Parathyroid adenoma (tissue), 2 donors: ENCODE results near the gene ARMC9.

Source experiments
- H2AFZ ChIP-seq: fragments of 300-600 bp; sonication (generic); one replicate; pipeline ENCODE4 v1.7.0; 2017; ENCODE audit warnings: antibody characterized with exemption, mild to moderate bottlenecking
- H3K27ac ChIP-seq: fragments of 300-600 bp; sonication (generic); one replicate; pipeline ENCODE4 v1.7.0; 2017
- H3K27me3 ChIP-seq: fragments of 300-600 bp; sonication (generic); one replicate; pipeline ENCODE4 v1.7.0; 2017; ENCODE audit warnings: low read length; ENCODE audit not compliant: control insufficient read depth, insufficient read depth
- H3K36me3 ChIP-seq: fragments of 300-600 bp; sonication (generic); one replicate; pipeline ENCODE4 v1.7.0; 2017; ENCODE audit warnings: low read length; ENCODE audit not compliant: control insufficient read depth, insufficient read depth
- H3K4me1 ChIP-seq: fragments of 300-600 bp; sonication (generic); one replicate; pipeline ENCODE4 v1.7.0; 2017; ENCODE audit warnings: control low read depth
- H3K4me2 ChIP-seq: fragments of 300-600 bp; sonication (generic); one replicate; pipeline ENCODE4 v1.7.0; 2017; ENCODE audit warnings: low read length
- H3K4me3 ChIP-seq: fragments of 300-600 bp; sonication (generic); one replicate; pipeline ENCODE4 v1.7.0; 2017; ENCODE audit warnings: low read depth, low read length
- H3K79me2 ChIP-seq: fragments of 300-600 bp; sonication (generic); one replicate; pipeline ENCODE4 v1.7.0; 2017; ENCODE audit warnings: control low read depth
- H3K9ac ChIP-seq: fragments of 300-600 bp; sonication (generic); one replicate; pipeline ENCODE4 v1.7.0; 2017; ENCODE audit warnings: mild to moderate bottlenecking
- H3K9me3 ChIP-seq: fragments of 300-600 bp; sonication (generic); one replicate; pipeline ENCODE4 v1.7.0; 2017; ENCODE audit warnings: low read length; ENCODE audit not compliant: control insufficient read depth
- TF ChIP-seq, protein P1 (sequence below): fragments of 300-600 bp; sonication (generic); IDR thresholded peaks from one replicate; pipeline ENCODE4 v1.7.0; 2017; ENCODE audit warnings: antibody characterized with exemption, mild to moderate bottlenecking
- donor health status: primary hyperparathyroidism.

The ARMC9 gene

DNA sequence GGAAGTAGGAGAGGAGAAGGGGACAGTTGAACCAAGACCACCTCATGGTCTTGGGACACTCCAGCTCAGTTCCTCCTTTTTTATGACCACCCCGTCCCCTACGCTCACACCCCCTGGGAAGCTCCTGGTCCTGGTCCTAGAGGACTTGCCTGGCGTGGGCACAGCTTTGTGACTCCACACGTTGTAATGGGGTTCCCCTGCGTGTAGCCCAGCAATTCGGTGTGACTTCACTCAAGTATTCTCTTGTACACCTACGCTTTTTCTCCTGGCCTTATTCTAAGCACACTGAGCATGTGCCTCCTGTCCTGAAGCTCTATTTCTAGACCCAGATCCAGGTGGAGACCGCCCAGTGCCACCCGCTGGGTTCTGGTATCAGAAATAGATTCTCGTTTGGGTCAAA lies 161.0 kb downstream of the ARMC9 start:
- no peak overlapping the region for H3K27ac ChIP-seq
- H2AFZ ChIP-seq = no peak overlapping the region
- no peaks in the 10 kb centered on the region for H3K79me2 ChIP-seq
- no peaks in the 10 kb centered on the region for H3K4me1 ChIP-seq
- no peak overlapping the region for H3K9ac ChIP-seq
- no peaks in the 10 kb centered on the region for H3K36me3 ChIP-seq
- H3K4me2 ChIP-seq = no peak overlapping the region
- H3K4me3 ChIP-seq = no peak overlapping the region
- H3K27me3 ChIP-seq = no peaks in the 10 kb centered on the region
- TF ChIP-seq, protein P1, sequence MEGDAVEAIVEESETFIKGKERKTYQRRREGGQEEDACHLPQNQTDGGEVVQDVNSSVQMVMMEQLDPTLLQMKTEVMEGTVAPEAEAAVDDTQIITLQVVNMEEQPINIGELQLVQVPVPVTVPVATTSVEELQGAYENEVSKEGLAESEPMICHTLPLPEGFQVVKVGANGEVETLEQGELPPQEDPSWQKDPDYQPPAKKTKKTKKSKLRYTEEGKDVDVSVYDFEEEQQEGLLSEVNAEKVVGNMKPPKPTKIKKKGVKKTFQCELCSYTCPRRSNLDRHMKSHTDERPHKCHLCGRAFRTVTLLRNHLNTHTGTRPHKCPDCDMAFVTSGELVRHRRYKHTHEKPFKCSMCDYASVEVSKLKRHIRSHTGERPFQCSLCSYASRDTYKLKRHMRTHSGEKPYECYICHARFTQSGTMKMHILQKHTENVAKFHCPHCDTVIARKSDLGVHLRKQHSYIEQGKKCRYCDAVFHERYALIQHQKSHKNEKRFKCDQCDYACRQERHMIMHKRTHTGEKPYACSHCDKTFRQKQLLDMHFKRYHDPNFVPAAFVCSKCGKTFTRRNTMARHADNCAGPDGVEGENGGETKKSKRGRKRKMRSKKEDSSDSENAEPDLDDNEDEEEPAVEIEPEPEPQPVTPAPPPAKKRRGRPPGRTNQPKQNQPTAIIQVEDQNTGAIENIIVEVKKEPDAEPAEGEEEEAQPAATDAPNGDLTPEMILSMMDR = no peak
- no peaks in the 10 kb centered on the region for H3K9me3 ChIP-seq

DNA sequence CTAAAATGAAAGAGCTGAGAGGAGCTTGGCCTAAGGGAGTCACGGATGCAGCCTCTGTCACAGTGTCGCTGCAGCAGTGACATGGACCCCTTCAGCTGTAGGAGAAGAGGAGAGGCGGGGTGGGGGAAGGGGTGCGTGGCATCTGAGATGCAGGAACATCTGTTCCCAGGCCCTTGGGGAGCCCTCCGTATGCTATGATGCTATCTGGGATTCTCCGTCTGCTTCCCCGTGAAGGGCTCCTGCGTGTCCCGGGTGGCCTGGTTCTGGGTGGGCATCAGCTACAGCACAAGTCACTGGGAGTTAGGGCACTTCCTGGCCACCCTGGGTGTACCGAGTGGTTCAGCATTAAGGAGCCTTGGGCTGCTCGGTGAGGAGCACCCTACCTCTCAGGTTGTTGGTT lies 161.5 kb downstream of the ARMC9 start:
- H3K4me1 ChIP-seq = no peaks in the 10 kb centered on the region
- no peak overlapping the region for H3K4me2 ChIP-seq
- H2AFZ ChIP-seq = no peak overlapping the region
- TF ChIP-seq, protein P1 = no peak
- no peaks in the 10 kb centered on the region for H3K36me3 ChIP-seq
- no peaks in the 10 kb centered on the region for H3K9me3 ChIP-seq
- no peaks in the 10 kb centered on the region for H3K27me3 ChIP-seq
- no peaks in the 10 kb centered on the region for H3K79me2 ChIP-seq
- H3K9ac ChIP-seq = no peak overlapping the region
- no peak overlapping the region for H3K27ac ChIP-seq
- H3K4me3 ChIP-seq = no peak overlapping the region

DNA sequence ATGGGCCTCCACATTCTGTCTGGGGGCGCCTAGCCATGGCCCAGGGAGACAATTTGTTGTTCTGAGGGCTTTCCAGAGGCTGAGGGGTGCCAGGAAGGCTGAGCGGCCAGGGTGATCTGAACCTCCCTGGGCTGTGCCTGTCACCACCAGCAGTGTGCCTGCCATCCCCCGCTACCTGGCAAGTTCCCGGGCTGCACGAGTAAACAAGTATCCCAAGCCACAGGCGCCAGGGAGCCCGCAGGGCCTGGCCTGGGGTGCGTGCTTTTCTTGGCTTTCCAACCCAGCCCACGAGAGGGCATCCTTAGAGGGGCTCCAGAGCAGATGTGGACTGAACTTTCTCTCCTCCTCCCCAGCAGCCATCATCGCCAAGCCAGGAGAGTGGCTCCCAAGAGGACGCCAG lies 162.0 kb downstream of the ARMC9 start:
- Histone ChIP-seq H3K36me3 (no peaks in the 10 kb centered on the region), H3K4me1 (no peaks in the 10 kb centered on the region), H3K9me3 (no peaks in the 10 kb centered on the region), H3K79me2 (no peaks in the 10 kb centered on the region), H2AFZ (no peak overlapping the region), H3K4me2 (no peak overlapping the region), H3K27me3 (no peaks in the 10 kb centered on the region), H3K9ac (no peak overlapping the region), H3K27ac (no peak overlapping the region), H3K4me3 (no peak overlapping the region)
- TF ChIP-seq, protein P1 = no peak

DNA sequence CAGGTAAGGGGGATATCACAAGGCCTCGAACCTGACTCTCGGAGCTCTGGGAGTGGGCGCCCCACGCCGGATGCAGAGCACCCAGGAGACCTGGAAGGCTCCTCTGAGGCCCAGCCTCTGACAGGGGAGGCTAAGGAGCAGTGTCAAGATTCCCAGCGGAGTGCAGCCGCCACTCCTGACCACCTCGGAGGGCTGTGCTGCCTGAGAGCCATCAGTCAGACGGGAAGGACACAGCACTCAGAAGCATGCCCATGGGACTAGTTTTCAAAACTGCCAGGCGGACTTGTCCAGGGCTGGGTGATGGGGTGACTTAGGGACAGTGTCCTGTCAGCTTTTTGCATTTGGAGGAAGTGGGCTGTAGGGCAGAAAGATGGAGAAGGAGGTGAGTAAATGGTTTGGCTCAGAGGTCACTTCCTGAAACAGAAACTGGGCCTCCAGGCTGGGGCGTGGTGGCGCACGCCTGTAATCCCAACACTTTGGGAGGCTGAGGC lies 162.5 kb downstream of the ARMC9 start:
- Histone ChIP-seq H3K4me1 (no peaks in the 10 kb centered on the region), H3K27ac (no peak overlapping the region), H3K4me3 (no peak overlapping the region), H3K4me2 (no peak overlapping the region), H3K36me3 (no peaks in the 10 kb centered on the region), H3K79me2 (no peaks in the 10 kb centered on the region), H3K9ac (no peak overlapping the region), H3K27me3 (no peaks in the 10 kb centered on the region), H3K9me3 (no peaks in the 10 kb centered on the region), H2AFZ (no peak overlapping the region)
- TF ChIP-seq, protein P1 = no peak

DNA sequence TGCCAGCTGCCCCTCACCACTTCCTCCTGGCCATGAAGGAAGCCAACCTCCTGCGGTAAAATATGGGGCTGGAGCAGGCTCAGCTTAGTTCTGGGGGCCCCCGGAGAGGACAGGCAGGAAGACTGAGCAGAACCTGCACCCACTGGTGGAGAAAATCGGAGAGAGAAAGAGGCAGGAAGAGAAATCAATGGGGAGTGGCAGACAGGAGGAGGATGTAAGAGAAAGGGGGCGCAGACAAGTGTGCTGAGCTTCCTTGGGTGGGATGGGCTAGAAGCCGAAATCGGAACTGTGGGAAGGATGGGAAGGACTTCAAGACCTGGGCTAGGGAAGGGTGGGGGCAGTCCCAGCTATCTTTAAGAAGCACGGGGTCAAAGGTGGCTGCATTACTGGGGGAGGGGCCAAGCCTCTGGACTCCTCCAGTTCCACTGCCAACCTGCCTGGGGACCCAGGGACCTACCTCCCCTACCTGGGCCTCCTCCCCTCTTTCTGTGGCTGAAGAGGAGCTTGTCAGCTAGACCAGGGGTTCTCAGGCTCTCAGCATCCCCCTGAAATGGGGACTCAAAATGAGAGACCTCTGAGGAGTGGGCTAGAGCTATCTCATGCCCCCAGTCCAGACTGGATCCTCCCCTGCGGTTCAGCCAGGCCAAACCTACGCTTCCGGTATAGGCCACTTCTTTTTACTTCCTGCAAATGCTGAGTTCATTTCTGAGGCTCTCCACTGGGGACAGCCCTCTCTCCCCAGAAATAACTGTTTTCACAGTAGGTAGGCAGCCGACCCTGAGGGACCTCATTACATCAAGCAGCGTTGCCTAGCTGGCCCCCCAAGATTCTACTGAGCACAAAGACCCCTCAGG lies 163.5 kb downstream of the ARMC9 start:
- Histone ChIP-seq H3K4me2 (no peak overlapping the region), H3K4me3 (no peak overlapping the region), H3K27me3 (no peaks in the 10 kb centered on the region), H3K9ac (no peak overlapping the region), H2AFZ (no peak overlapping the region), H3K4me1 (no peaks in the 10 kb centered on the region), H3K79me2 (no peaks in the 10 kb centered on the region), H3K36me3 (no peaks in the 10 kb centered on the region), H3K27ac (no peak overlapping the region), H3K9me3 (no peaks in the 10 kb centered on the region)
- TF ChIP-seq, protein P1 = no peak
